Testis (tissue), 3 donors: ENCODE data around the gene MON2. TPM values are rescaled to one million over a fixed set of nuclear protein-coding genes. Genes with fewer than 3 reads are reported as not detected.

ENCODE experiments used
- DNase-seq: peaks from one replicate; pipeline ENCODE4 v3.0.0-alpha.2; 2019
- H3K27ac ChIP-seq, 2 donors: fragments of 200-600 bp; sonication (generic); one replicate each; pipeline ENCODE4 v1.5.1; 2019
- H3K27me3 ChIP-seq: fragments of 200-600 bp; sonication (generic); one replicate; pipeline ENCODE4 v1.5.1; 2019
- H3K36me3 ChIP-seq: fragments of 200-600 bp; sonication (generic); one replicate; pipeline ENCODE4 v1.5.1; 2017; ENCODE audit warnings: low read depth; ENCODE audit errors: missing control alignments
- H3K4me1 ChIP-seq: fragments of 200-600 bp; sonication (generic); one replicate; pipeline ENCODE4 v1.5.1; 2019
- H3K4me3 ChIP-seq, 2 donors: fragments of 200-600 bp; sonication (generic); one replicate each; pipeline ENCODE4 v1.5.1; 2017 to 2019
- H3K9me3 ChIP-seq: fragments of 200-600 bp; sonication (generic); one replicate; pipeline ENCODE4 v1.5.1; 2017
- CTCF ChIP-seq, 3 experiments: fragments of 450-650 bp in 2 of 3; fragments of 200-600 bp in 1 of 3; sonication (generic) in 1 of 3; IDR thresholded peaks; one replicate each; pipeline ENCODE4 v1.5.1; 2016 to 2019; ENCODE audit warnings: antibody characterized with exemption in 3 of 3, mild to moderate bottlenecking in 2 of 3, moderate library complexity in 1 of 3
- POLR2A ChIP-seq: fragments of 450-650 bp; IDR thresholded peaks from one replicate; pipeline ENCODE4 v1.6.1; 2017; ENCODE audit warnings: antibody characterized with exemption, mild to moderate bottlenecking, moderate library complexity
- WGBS, 2 donors: methylation state at CpG; one replicate each; pipeline ENCODE4 v1.1.5; 2018; 5-methylcytosine and 5-hydroxymethylcytosine counted together
- intact Hi-C: fragments of 100-400 bp; cut with DNase I; formaldehyde crosslinking; loops from one replicate; pipeline ENCODE4 v1.15.1; 2023; ENCODE audit warnings: low total_unique reads
- polyA plus RNA-seq: library from polyadenylated mRNA; stranded (reverse); fragments of 350-450 nt; fragmentation: Illumina TruSeq; extraction: RNeasy Lipid Tissue Mini Kit (QIAGEN cat#74804); gene quantifications from one replicate; pipeline ENCODE4 v1.2.3, GENCODE V29; 2014; ENCODE audit warnings: low read depth, low replicate concordance; ENCODE audit not compliant: insufficient read depth
- total RNA-seq, 2 donors: library from RNA; depleted of rRNA; stranded (reverse); fragments of >200 nt; gene quantifications; one replicate each; pipeline ENCODE4 v1.2.3, GENCODE V29; 2016

MON2 gene
- total and polyA plus RNA-seq, 3 donors from 2014 or later, result 22.8 to 98.4 (median 90.1) TPM

- 82 to 83% methylated on average over 8 of the region's 8 CpGs for WGBS, 2 donors
- Histone ChIP-seq H3K36me3 (no peaks in the 10 kb centered on the region), H3K9me3 (no peaks in the 10 kb centered on the region), H3K4me1 (no peaks in the 10 kb centered on the region), H3K27ac (no peak overlapping the region), H3K4me3 (no peak overlapping the region), H3K27me3 (no peaks in the 10 kb centered on the region)
- DNase-seq, result no peak
- intact Hi-C loops, result no loop called here
- TF ChIP-seq CTCF (IDR thresholded peaks at IDR 0.05), result no peak
- TF ChIP-seq POLR2A, result no peak
Observed at GRCh38 chr12:62621101-62621638, 154.5 kb downstream of the MON2 start.

DNA sequence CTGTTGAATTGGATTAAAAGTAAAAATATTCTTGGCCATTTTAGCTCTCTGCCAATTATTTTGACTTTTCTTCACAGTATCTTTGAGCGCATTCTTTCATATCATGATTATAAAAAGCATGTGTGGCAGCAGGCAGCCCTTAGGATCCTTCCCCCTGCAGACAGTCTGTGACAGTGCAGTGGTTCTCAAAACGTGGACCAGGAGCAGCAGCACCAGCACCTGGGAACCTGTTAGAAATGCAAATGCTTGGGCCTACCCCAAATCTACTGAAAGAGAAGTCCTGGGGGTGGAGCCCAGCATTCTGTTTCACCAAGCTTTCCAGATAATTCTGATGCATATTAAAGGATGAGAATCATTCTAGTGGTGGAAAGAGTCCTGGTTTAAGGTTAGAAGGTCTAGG, 155.6 kb downstream of the MON2 start:
- no peak for DNase-seq
- no peak for TF ChIP-seq POLR2A
- no peak for TF ChIP-seq CTCF (IDR thresholded peaks at IDR 0.05)
- Histone ChIP-seq H3K4me3 (no peak overlapping the region), H3K27ac (no peak overlapping the region), H3K4me1 (no peaks in the 10 kb centered on the region), H3K27me3 (no peaks in the 10 kb centered on the region), H3K36me3 (no peaks in the 10 kb centered on the region), H3K9me3 (no peaks in the 10 kb centered on the region)
- 68 to 75% methylated on average over 2 of the region's 2 CpGs for WGBS, 2 donors
- intact Hi-C loops, result no loop called here

DNA sequence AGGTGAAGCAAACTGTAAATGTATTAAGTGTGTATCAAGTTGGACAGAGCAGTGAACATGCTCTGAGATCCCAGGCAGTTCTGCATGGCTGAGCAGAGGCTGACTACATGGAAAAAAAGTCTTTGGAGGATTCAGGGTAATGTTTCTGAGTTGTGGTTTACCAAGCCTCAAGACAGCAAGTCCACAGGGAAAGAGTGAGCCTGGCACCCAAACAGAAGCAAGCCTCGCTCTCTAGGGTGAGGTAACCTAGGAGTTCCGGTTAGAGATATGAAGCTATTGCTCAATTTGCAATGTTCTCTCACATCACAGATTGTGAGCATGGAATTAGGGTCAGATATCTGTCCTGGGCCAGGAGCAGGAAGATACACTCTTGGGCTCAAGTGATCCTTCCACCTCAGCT, 158.6 kb downstream of the MON2 start:
- Histone ChIP-seq H3K27ac (no peak overlapping the region), H3K9me3 (no peaks in the 10 kb centered on the region), H3K27me3 (no peaks in the 10 kb centered on the region), H3K4me3 (no peak overlapping the region), H3K36me3 (no peaks in the 10 kb centered on the region), H3K4me1 (no peaks in the 10 kb centered on the region)
- intact Hi-C loops, result no loop called here
- DNase-seq, result no peak
- TF ChIP-seq POLR2A (no peak), CTCF (IDR thresholded peaks at IDR 0.05) (no peak)
- WGBS, 2 donors, result 83 to 91% methylated on average over 2 of the region's 2 CpGs

DNA sequence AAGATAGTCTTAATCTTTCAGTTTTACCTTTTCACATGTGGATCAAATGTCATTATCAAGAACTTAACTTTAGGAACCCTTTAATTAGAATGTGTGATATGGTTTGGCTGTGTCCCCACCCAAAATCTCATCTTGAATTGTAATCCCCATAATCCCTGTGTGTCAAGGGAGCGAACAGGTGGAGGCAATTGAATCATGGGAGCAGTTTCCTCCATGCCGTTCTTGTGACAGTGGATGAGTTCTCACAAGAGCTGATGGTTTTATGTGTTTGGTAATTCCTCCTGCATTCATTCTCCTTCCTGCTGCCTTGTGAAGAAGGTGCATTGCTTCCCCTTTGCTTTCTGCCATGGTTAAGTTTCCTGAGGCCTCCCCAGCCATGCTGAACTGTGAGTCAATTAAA, 160.6 kb downstream of the MON2 start:
- no peak for TF ChIP-seq CTCF (IDR thresholded peaks at IDR 0.05)
- TF ChIP-seq POLR2A, result no peak
- Histone ChIP-seq H3K27me3 (no peaks in the 10 kb centered on the region), H3K36me3 (no peaks in the 10 kb centered on the region), H3K27ac (no peak overlapping the region), H3K4me3 (no peak overlapping the region), H3K9me3 (no peaks in the 10 kb centered on the region), H3K4me1 (peaks cover 4% of the 10 kb centered on the region)
- 91 to 94% methylated on average over 2 of the region's 2 CpGs for WGBS, 2 donors
- intact Hi-C loops, result no loop called here
- no peak for DNase-seq

DNA sequence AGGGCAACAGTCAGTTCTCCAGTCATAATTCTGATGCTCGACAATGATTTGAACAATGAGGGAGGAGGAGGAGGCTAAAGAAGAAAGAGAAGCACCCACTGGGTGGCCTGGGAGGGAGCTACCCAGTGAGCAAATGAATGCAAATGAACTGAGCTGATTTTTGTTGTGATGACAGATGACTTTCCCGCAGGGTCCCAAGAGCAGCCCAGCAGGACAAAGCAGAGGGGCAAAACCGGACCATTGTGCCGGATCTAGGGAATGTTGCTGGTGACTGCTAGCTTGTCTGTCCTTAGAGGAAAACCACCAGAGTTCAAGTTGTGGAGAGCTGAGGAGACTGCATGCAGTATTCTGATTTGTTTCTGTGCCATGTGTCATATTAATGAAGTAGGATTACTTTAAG, 162.8 kb downstream of the MON2 start:
- DNase-seq, result no peak
- no peaks in the 10 kb centered on the region for H3K9me3 ChIP-seq
- no peak overlapping the region for H3K4me3 ChIP-seq
- no peak overlapping the region for H3K27ac ChIP-seq
- WGBS, 2 donors, result 80 to 84% methylated on average over 4 of the region's 4 CpGs
- no peak for TF ChIP-seq CTCF (IDR thresholded peaks at IDR 0.05)
- no peak for TF ChIP-seq POLR2A
- H3K27me3 ChIP-seq, result no peaks in the 10 kb centered on the region
- no peaks in the 10 kb centered on the region for H3K36me3 ChIP-seq
- peaks cover 13% of the 10 kb centered on the region for H3K4me1 ChIP-seq
- intact Hi-C loops, result no loop called here
